GM18517 (cell line): ENCODE data around the gene HNRNPL.
"Not testable (repeated sequence)": the region's sequence is repeated elsewhere in the genome, so short reads cannot be mapped to it uniquely, and the experiment has no call there.

ENCODE experiments used
- ATAC-seq: cut with Tn5 transposase; IDR thresholded peaks from one replicate; pipeline ENCODE4 v1.9.1; 2021; ENCODE audit warnings: mild to moderate bottlenecking, moderate library complexity; ENCODE audit not compliant: unreplicated experiment

HNRNPL gene

GRCh38 chr19:38849860-38850435, at the start of gene HNRNPL:
Gene HNRNPL, minus strand, starts transcription at chr19:38849986. Its CDS starts 20 bp downstream, at chr19:38849966.
- no peak for ATAC-seq

- no peak for ATAC-seq
These were observed 49.1 kb upstream of the HNRNPL start for GRCh38 chr19:38898788-38899446.

GRCh38 chr19:38894968-38895367, 45.2 kb upstream of the HNRNPL start:
- ATAC-seq, result no peak

DNA sequence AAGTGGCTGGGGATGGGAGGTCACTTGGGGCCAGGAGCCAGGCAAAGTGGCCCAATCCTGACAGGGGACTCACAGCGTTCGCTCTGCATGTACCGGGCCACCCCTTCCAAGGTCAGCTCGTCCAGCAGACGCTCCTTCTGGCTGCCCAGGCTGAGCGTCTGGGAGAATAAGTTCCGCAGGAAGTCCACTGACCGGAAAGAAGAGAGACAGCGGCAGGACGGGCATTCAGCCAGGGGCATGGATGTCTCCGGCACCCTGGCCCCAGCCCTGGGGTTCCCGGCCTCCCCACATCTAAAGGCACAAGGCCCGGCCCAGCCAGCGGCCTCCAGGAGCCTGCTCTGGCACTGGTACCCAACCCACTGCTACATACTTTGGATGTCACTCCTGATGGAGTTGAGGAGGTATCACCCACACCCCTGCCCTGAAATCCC, 43.6 kb upstream of the HNRNPL start:
- ATAC-seq, result no peak

- no peak for ATAC-seq
These were observed 43.1 kb upstream of the HNRNPL start for GRCh38 chr19:38892841-38893240.

- no peak for ATAC-seq
These were observed 42.0 kb upstream of the HNRNPL start for GRCh38 chr19:38891771-38892170.

DNA sequence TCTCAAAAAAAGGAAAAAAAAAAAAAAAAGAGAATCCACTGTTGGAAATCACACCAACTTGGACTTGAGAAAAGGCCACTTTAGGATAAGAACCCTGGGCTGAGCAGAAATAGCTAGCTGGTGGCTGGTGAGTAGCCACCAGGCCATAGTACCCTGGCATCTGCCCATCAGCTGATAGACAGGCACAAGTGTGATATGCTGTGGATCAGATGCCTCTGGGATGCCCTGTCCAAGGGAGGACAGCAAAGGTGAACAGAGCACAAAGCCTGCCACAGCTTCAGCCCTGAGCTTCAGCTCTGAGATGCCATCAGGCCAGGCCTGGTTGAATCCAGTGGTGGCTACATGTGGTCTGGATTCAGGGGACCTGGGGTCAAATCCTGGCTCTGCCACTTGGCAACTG, 40.9 kb upstream of the HNRNPL start:
- ATAC-seq, result no peak

DNA sequence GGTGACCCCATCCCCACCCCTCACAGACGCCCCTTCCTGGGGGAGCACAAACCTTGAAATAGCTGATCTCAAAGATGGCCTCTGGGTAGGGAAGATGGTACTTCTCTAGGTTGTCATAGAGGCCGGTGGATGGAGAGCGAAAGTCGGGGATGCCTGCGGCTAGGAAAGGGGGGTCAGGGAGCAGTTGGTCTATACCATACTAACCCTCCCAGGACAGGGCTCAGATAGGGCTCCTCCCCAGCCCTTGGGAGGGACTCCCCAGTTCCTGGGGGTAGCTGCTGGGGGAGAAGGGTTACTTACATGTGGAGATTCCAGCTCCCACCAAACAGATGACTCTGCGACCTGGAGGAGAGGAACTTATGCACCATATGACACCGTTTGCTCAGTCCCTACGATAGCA, 40.0 kb upstream of the HNRNPL start:
- no peak for ATAC-seq

DNA sequence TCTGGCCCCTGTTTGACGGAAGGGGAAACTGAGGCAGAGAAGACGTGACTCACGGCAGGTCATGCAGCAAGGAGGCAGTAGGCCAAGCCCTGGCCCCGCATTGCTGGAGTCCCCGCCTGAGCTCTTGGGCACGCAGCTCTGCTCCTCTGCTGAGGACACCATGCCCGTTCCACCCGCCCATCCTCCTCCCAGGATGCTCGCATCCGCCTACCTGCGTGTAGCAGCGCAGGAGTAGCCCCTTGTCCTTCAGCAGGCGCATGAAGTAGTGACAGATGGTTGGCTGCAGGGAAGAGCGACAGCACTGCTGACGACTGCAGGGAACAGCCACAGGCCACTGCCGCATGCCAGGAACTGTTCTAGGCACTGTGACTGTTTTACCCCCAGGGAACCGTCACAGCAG, 39.1 kb upstream of the HNRNPL start:
- no peak for ATAC-seq

DNA sequence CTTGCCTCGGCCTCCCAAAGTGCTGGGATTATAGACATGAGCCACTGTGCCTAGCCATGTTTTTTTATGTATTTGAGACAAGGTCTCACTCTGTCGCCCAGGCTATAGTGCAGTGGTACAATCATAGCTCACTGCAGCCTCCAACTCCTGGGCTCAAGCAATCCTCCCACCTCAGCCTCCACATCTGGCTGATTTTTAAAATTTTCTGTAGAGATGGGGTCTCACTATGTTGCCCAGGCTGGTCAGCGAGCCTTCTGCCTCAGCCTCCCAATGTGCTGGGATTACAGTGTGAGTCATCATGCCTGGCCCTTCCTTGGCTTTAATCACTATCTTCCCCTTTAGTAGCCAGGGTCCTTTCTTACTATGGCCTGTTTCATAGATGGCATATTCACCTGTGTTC, 34.9 kb upstream of the HNRNPL start:
- ATAC-seq, result not testable (repeated sequence)

GRCh38 chr19:38883286-38883685, 33.5 kb upstream of the HNRNPL start:
- no peak for ATAC-seq

GRCh38 chr19:38880882-38881609, 31.3 kb upstream of the HNRNPL start:
- ATAC-seq, result no peak

DNA sequence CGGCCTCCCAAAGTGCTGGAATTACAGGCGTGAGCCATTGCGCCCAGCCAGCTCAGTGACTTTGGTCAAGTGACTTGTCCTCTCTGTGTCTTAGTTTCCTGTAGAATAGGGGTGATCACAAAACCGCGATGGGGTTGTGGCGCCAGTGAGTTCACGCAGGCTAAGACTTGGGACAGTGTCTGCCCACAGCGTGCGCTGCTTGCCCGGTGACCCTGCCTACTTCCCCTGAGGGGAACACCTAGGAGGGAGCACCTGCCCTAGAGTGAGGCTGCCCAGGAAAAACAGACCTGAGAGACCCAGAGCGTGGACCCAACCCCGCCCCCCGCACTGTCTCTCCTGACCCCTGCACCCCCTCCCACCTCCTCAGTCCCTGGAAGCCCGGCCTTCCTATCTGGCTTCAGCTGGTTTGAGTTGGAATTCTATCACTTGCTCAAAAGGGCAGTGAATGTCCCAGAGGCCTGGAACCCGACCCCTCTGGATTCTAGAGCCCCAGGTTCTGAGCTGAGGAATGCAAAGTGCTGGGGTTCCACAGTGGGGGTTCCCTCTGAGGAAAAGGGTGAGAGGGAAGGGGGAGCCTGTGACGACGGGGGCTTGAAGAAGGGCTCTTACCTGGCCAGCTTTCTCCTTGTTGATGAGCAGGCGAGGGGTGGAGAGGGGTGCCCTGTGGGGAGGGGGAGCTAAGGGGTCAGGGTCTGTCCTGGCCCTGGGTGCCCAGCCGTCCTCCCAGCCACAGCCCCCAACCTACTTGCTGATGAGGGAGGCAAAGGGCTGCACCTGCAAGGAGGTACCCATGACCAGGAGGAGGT, 30.5 kb upstream of the HNRNPL start:
- ATAC-seq, result no peak

DNA sequence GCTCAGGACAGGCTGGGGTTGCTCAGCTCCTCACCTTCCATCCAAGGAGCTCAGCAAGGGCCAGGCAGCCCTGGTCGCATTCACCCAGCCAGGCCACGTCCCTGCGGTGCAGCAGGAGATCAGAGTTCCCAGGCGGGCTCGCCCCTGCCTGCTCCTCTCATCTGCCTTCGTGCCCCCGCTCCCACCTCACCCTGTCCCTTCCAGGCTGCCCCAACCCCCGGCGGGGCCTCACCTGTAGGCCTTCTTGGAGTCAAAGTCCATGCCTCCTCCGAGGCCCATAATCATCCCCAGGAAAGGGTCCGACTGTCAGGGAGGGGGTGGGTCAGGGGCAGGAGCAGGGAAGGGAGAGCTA, 29.6 kb upstream of the HNRNPL start:
- no peak for ATAC-seq

DNA sequence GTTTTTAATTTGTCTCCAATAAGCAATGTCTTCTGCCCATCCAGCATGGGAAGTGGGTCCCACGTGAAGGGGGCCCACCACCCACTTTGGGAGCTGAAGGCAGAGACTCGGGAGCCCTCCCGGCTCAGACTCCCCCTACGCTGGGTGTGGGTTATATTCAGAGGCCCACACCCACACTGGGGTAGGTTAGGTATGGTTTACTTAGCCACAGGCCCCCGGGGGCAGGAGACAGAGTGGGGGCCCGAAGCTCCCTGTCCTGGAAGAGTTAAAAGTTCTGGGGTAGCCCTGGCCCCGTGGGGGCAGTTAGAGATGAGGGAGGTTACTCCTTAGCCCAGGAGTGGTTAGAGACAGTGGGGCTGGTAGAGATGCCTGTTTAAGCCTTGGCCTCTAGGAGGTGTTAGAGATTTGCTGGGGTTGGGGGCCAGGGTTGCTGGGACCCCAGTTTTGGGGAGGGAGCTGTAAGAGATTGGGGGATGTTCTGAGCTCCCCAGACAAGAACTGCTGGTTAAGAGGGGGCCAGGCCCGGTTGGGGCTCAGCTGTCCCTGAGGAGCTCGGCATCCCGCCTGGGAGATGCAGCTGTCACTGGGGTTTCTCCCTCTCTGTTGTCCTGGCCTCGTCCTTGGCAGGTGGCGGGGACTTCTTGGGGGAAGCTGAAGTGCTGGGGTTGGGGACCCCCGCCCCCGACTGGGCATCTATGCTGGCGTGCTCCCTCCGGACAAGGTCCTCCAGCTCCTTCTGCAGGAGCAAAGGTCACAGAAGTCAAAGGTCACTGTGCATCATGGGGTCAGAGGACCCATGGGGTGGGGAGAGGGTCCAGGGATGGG, 29.0 kb upstream of the HNRNPL start:
- ATAC-seq, result no peak

GRCh38 chr19:38877781-38878574, 28.2 kb upstream of the HNRNPL start, which contains the start of gene RINL:
Gene RINL, minus strand, starts transcription at chr19:38878275. Its CDS starts 1,533 bp downstream, at chr19:38876742.
- no peak for ATAC-seq

DNA sequence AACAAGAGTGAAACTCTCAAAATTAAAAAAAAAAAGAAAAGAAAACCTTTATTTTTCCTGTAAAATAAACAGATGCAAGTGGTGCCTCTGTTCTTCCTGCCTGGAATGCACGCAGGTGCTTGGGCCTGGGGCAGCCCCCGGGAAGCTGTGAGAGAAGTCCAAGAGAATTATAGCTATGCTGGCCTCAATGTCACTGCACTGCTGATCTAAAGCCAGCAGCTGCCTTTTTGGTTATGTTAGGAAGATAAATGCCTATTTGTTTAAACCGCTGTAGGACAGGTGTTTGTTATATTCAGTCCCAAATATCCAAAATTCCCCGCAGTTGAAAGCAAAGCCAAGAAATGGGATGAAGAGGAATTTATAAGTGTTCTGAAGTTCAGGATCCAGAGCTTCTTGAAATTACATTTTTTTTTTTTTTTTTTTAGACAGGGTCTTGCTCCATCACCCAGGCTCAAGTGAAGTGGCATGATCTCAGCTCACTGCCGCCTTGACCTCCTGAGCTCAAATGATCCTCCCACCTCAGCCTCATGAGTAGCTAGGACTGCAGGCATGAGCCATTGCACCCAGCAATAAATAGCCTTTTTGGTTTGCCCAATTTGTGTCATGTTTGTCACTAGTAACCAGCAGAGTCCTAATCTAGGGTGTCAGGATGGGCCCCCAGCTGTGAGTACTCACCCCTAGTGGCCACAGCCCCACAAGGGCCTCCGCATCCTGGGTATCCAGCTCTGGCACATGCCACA, 26.0 kb upstream of the HNRNPL start:
- ATAC-seq, result no peak

DNA sequence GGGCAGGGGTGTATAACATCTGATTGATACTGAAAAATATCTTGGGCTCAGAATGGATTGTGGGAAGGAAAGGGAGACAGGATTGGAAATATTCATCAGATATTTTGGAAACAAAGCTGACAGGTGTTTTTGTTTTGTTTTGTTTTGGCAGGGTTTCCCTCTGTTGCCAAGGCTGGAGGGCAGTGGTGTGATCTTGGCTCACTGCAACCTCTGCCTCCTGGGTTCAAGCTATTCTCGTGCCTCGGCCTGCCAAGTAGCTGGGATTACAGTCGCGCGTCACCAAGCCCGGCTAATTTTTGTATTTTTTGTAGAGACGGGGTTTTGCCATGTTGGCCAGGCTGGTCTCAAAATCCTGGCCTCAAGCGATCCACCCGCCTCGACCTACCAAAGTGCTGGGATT, 23.6 kb upstream of the HNRNPL start:
- ATAC-seq, result not testable (repeated sequence)

GRCh38 chr19:38870612-38871011, 20.8 kb upstream of the HNRNPL start:
- ATAC-seq, result no peak
